H9 (cell line): Measurements from ENCODE around the gene OPN5. TPM values are rescaled to one million over a fixed set of nuclear protein-coding genes. Genes with fewer than 3 reads are reported as not detected.

Experiments
- DNase-seq: peaks from one replicate; pipeline ENCODE4 v3.0.0-alpha.2; 2017
- H2AFZ ChIP-seq: one replicate; pipeline ENCODE4 v1.6.1; 2013; ENCODE audit warnings: mild to moderate bottlenecking, low read length, control low read depth, moderate library complexity
- H2AK5ac ChIP-seq: 2 replicates; pipeline ENCODE4 v1.6.1; 2013; ENCODE audit warnings: low read length, control low read depth, mixed read lengths; ENCODE audit not compliant: insufficient read length
- H2BK120ac ChIP-seq: one replicate; pipeline ENCODE4 v1.6.1; 2013; ENCODE audit warnings: low read depth, mild to moderate bottlenecking, low read length, control low read depth, inconsistent platforms; ENCODE audit not compliant: poor library complexity, severe bottlenecking
- H2BK12ac ChIP-seq: 2 replicates; pipeline ENCODE4 v1.6.1; 2013; ENCODE audit warnings: low read length, control low read depth, mixed read lengths, low read depth; ENCODE audit not compliant: insufficient read length
- H2BK15ac ChIP-seq: 2 replicates; pipeline ENCODE4 v1.6.1; 2013; ENCODE audit warnings: low read depth, low read length, control low read depth
- H2BK20ac ChIP-seq: one replicate; pipeline ENCODE4 v1.6.1; 2013; ENCODE audit warnings: low read depth, mild to moderate bottlenecking, low read length, control low read depth, inconsistent platforms; ENCODE audit not compliant: poor library complexity, severe bottlenecking
- H2BK5ac ChIP-seq: 2 replicates; pipeline ENCODE4 v1.6.1; 2013; ENCODE audit warnings: low read length, control low read depth, mixed read lengths; ENCODE audit not compliant: insufficient read length
- H3K14ac ChIP-seq: 2 replicates; pipeline ENCODE4 v1.6.1; 2013; ENCODE audit warnings: low read length, control low read depth; ENCODE audit not compliant: insufficient read depth
- H3K18ac ChIP-seq: 2 replicates; pipeline ENCODE4 v1.6.1; 2013; ENCODE audit warnings: low read depth, mild to moderate bottlenecking, mixed read lengths, low read length, control low read depth; ENCODE audit not compliant: insufficient read length
- H3K23ac ChIP-seq: 2 replicates; pipeline ENCODE4 v1.6.1; 2013; ENCODE audit warnings: low read length, control low read depth, mixed read lengths, low read depth; ENCODE audit not compliant: insufficient read length
- H3K23me2 ChIP-seq: 2 replicates; pipeline ENCODE4 v1.6.1; 2013; ENCODE audit warnings: low read depth, mild to moderate bottlenecking, mixed read lengths, low read length, control low read depth; ENCODE audit not compliant: insufficient read length, poor library complexity, severe bottlenecking
- H3K27ac ChIP-seq: 2 replicates; pipeline ENCODE4 v1.5.1; 2013; ENCODE audit warnings: low read length, control low read depth, mixed read lengths, low read depth; ENCODE audit not compliant: insufficient read length
- H3K27me3 ChIP-seq: 2 replicates; pipeline ENCODE4 v1.6.1; 2013; ENCODE audit warnings: low read length, control low read depth, inconsistent platforms; ENCODE audit not compliant: insufficient read depth
- H3K4ac ChIP-seq: 2 replicates; pipeline ENCODE4 v1.6.1; 2013; ENCODE audit warnings: low read depth, mild to moderate bottlenecking, control low read depth, inconsistent platforms, low read length, moderate library complexity
- H3K4me1 ChIP-seq: 2 replicates; pipeline ENCODE4 v1.6.1; 2013; ENCODE audit warnings: low read length, control low read depth, inconsistent platforms; ENCODE audit not compliant: insufficient read depth
- H3K4me2 ChIP-seq: 2 replicates; pipeline ENCODE4 v1.6.1; 2013; ENCODE audit warnings: low read length, control low read depth, mixed read lengths; ENCODE audit not compliant: insufficient read length, insufficient read depth
- H3K56ac ChIP-seq: 2 replicates; pipeline ENCODE4 v1.6.1; 2013; ENCODE audit warnings: low read depth, mild to moderate bottlenecking, mixed read lengths, low read length, control low read depth; ENCODE audit not compliant: insufficient read length
- H3K79me1 ChIP-seq: 2 replicates; pipeline ENCODE4 v1.6.1; 2013; ENCODE audit warnings: low read depth, mild to moderate bottlenecking, moderate library complexity, low read length, control low read depth, inconsistent platforms; ENCODE audit not compliant: insufficient read depth, poor library complexity, severe bottlenecking
- H3K79me2 ChIP-seq: 2 replicates; pipeline ENCODE4 v1.6.1; 2013; ENCODE audit warnings: low read length, control low read depth, inconsistent platforms; ENCODE audit not compliant: insufficient read depth
- H3K9ac ChIP-seq: 2 replicates; pipeline ENCODE4 v1.6.1; 2013; ENCODE audit warnings: low read length, control low read depth, mixed read lengths; ENCODE audit not compliant: insufficient read length; ENCODE audit errors: extremely low read depth
- H3K9me3 ChIP-seq: one replicate; pipeline ENCODE4 v1.6.1; 2013; ENCODE audit warnings: low read depth, low read length, inconsistent platforms; ENCODE audit not compliant: control insufficient read depth
- H3T11ph ChIP-seq: one replicate; pipeline ENCODE4 v1.6.1; 2013; ENCODE audit warnings: mild to moderate bottlenecking, low read length, control low read depth, inconsistent platforms
- H4K20me1 ChIP-seq: one replicate; pipeline ENCODE4 v1.6.1; 2013; ENCODE audit not compliant: control insufficient read depth, insufficient read length, insufficient read depth
- H4K5ac ChIP-seq: 2 replicates; pipeline ENCODE4 v1.6.1; 2013; ENCODE audit warnings: low read depth, mild to moderate bottlenecking, mixed read lengths, low read length, control low read depth; ENCODE audit not compliant: insufficient read length
- H4K8ac ChIP-seq: replicated peaks from 2 replicates; pipeline ENCODE4 v1.6.1; 2013; ENCODE audit warnings: low read length, control low read depth, mixed read lengths, low read depth; ENCODE audit not compliant: insufficient read length
- H4K91ac ChIP-seq: 2 replicates; pipeline ENCODE4 v1.6.1; 2013; ENCODE audit warnings: low read depth, mild to moderate bottlenecking, moderate library complexity, mixed read lengths, low read length, control low read depth; ENCODE audit not compliant: insufficient read length
- H3K27ac Mint-ChIP-seq, 3 experiments: 2 replicates in 2 of 3; 3 replicates in 1 of 3; pipeline ENCODE4 v1.8.0; 2020 to 2021; ENCODE audit warnings: mixed read lengths in 3 of 3, mild to moderate bottlenecking in 1 of 3, moderate library complexity in 1 of 3
- H3K27me3 Mint-ChIP-seq: 2 replicates; pipeline ENCODE4 v1.8.0; 2021; ENCODE audit warnings: low read depth, mild to moderate bottlenecking, moderate library complexity, mixed read lengths
- H3K36me3 Mint-ChIP-seq, 3 experiments: 2 replicates in 2 of 3; 3 replicates in 1 of 3; pipeline ENCODE4 v1.8.0; 2020 to 2021; ENCODE audit warnings: low read depth in 3 of 3, mixed read lengths in 3 of 3; ENCODE audit not compliant: insufficient read depth in 1 of 3
- H3K4me1 Mint-ChIP-seq, 2 experiments: 2 replicates each; pipeline ENCODE4 v1.8.0; 2020; ENCODE audit warnings: mixed read lengths in 2 of 2
- H3K4me3 Mint-ChIP-seq, 2 experiments: 2 replicates in 1 of 2; 3 replicates in 1 of 2; pipeline ENCODE4 v1.8.0; 2020 to 2021; ENCODE audit warnings: mild to moderate bottlenecking in 2 of 2, mixed read lengths in 2 of 2, moderate library complexity in 1 of 2
- H3K9me3 Mint-ChIP-seq, 2 experiments: 2 replicates in 1 of 2; 3 replicates in 1 of 2; pipeline ENCODE4 v1.8.0; 2020; ENCODE audit warnings: mild to moderate bottlenecking in 2 of 2, mixed read lengths in 2 of 2, moderate library complexity in 1 of 2
- WGBS: extraction: QIAGEN DNeasy Blood & Tissue Kit; methylation state at CpG from one replicate; pipeline ENCODE4 v1.1.7; 2013; ENCODE audit warnings: missing lambda C conversion rate, low lambda C conversion rate, mixed read lengths; ENCODE audit not compliant: insufficient read length; ENCODE audit errors: extremely low coverage; 5-methylcytosine and 5-hydroxymethylcytosine counted together
- total RNA-seq: library from RNA; stranded (reverse); gene quantifications from 2 replicates; pipeline ENCODE4 v1.2.1, GENCODE V29; 2021
- TF ChIP-seq, protein P1 (sequence below): fragments of 200-600 bp; sonication (generic); conservative IDR thresholded peaks from 3 replicates; pipeline ENCODE4 v1.8.0; 2021; ENCODE audit warnings: antibody characterized with exemption, mild to moderate bottlenecking

Gene OPN5
- total RNA-seq, 1 experiment from 2014 or later, result not detected

DNA sequence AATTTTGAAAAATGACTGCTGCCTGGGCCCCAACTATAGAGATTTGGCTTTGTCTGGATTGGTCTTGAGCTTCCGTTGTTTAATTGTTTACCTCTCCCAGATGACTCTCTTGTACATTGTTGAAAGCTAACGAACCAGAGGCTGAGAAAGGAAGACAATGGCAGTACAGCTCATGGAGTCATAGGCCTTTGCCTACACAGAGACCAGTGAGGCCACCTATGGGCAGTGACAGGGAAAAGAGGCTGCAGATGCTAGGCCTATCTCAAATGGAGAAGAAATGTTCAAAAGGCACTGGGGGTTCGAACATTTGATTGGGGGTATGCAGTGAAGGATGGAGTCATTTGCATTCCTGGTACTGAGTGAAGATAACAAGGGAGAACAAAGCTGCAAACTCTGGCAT lies 29.1 kb downstream of the OPN5 start:
- Histone ChIP-seq H3K79me2 (no peaks in the 10 kb centered on the region), H2AFZ (peak overlapping the region; percentile 52), H2BK120ac (no peak overlapping the region), H3K4ac (no peak overlapping the region), H2BK20ac (no peak overlapping the region), H3K9ac (no peak overlapping the region), H4K20me1 (no peaks in the 10 kb centered on the region), H4K8ac (no peak overlapping the region), H3K18ac (no peak overlapping the region), H3K9me3 (no peaks in the 10 kb centered on the region), H3K4me1 (no peaks in the 10 kb centered on the region), H3K14ac (no peak overlapping the region), H4K5ac (no peak overlapping the region), H4K91ac (no peak overlapping the region), H2AK5ac (no peak overlapping the region), H3K23ac (no peak overlapping the region), H3T11ph (no peak overlapping the region), H3K23me2 (no peaks in the 10 kb centered on the region), H2BK12ac (no peak overlapping the region), H3K27me3 (no peaks in the 10 kb centered on the region), H3K27ac (no peak overlapping the region), H3K79me1 (no peaks in the 10 kb centered on the region), H2BK15ac (no peak overlapping the region), H3K4me2 (no peak overlapping the region), H3K56ac (no peak overlapping the region), H2BK5ac (no peak overlapping the region)
- H3K9me3 Mint-ChIP-seq, result no peaks in the 10 kb centered on the region
- no CpG with 5 or more reads among the region's 3 CpGs for WGBS
- no peak overlapping the region for H3K4me3 Mint-ChIP-seq
- H3K27me3 Mint-ChIP-seq, result peaks cover 2% of the 10 kb centered on the region
- peaks cover 3 to 4% of the 10 kb centered on the region in 2 experiments; a peak in 3 of 4 replicates for H3K4me1 Mint-ChIP-seq
- TF ChIP-seq, protein P1, sequence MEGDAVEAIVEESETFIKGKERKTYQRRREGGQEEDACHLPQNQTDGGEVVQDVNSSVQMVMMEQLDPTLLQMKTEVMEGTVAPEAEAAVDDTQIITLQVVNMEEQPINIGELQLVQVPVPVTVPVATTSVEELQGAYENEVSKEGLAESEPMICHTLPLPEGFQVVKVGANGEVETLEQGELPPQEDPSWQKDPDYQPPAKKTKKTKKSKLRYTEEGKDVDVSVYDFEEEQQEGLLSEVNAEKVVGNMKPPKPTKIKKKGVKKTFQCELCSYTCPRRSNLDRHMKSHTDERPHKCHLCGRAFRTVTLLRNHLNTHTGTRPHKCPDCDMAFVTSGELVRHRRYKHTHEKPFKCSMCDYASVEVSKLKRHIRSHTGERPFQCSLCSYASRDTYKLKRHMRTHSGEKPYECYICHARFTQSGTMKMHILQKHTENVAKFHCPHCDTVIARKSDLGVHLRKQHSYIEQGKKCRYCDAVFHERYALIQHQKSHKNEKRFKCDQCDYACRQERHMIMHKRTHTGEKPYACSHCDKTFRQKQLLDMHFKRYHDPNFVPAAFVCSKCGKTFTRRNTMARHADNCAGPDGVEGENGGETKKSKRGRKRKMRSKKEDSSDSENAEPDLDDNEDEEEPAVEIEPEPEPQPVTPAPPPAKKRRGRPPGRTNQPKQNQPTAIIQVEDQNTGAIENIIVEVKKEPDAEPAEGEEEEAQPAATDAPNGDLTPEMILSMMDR, result peak; percentile 54
- H3K27ac Mint-ChIP-seq, result 0 out of 7 replicates have a peak overlapping the region, but pooled peaks of 1 of the 3 experiments have one; percentile 0
- H3K36me3 Mint-ChIP-seq, result no peaks in the 10 kb centered on the region
- DNase-seq, result peak; percentile 56
